NAMALWA (cell line): ENCODE measurements around the gene RPGRIP1.
"Not testable (repeated sequence)": the region's sequence is repeated elsewhere in the genome, so short reads cannot be mapped to it uniquely, and the experiment has no call there.

ENCODE experiments used
- DNase-seq: peaks from one replicate; pipeline ENCODE4 v3.0.0-alpha.2; 2015; ENCODE audit warnings: low spot score

The RPGRIP1 gene

GRCh38 chr14:21302013-21302835, 22.3 kb downstream of the RPGRIP1 start:
- DNase-seq, result no peak

DNA sequence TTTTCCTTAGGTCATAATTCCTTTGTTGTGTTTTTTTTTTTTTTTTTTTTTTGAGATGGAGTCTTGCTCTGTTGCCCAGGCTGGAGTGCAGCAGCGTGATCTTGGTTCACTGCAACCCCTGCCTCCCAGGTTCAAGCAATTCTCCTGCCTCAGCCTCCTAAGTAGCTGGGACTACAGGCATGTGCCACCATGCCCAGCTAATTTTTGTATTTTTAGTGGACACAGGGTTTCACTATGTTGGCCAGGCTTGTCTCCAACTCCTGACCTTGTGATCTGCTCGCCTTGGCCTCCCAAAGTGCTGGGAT, 22.9 kb downstream of the RPGRIP1 start:
- DNase-seq, result not testable (repeated sequence)

GRCh38 chr14:21307637-21308036, 27.8 kb downstream of the RPGRIP1 start:
- peak; percentile 46 for DNase-seq

GRCh38 chr14:21308132-21308478, 28.2 kb downstream of the RPGRIP1 start:
- DNase-seq, result no peak

GRCh38 chr14:21308479-21309237, 28.8 kb downstream of the RPGRIP1 start:
- DNase-seq, result peak; percentile 99

GRCh38 chr14:21309238-21309636, 29.4 kb downstream of the RPGRIP1 start:
- no peak for DNase-seq

GRCh38 chr14:21309956-21310355, 30.1 kb downstream of the RPGRIP1 start:
- DNase-seq, result no peak

- DNase-seq, result no peak
These were observed 31.7 kb downstream of the RPGRIP1 start for GRCh38 chr14:21311614-21312013.

DNA sequence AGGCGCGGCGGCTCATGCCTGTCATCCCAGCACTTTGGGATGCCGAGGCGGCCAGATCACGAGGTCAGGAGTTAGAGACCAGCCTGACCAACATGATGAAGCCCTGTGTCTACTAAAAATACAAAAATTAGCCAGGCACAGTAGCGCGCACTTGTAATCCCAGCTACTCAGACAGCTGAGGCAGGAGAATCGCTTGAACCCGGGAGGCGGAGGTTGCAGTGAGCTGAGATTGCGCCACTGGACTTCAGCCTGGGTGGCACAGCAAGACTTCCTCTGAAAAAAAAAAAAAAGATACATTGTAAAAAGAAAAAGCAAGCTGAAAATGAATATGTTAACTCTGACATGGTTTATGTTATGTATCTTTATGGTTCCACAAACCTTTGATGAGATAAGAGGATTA, 33.6 kb downstream of the RPGRIP1 start:
- DNase-seq, result no peak

- DNase-seq, result peak; percentile 43
These were observed 37.5 kb downstream of the RPGRIP1 start for GRCh38 chr14:21317398-21317797.

- no peak for DNase-seq
These were observed 41.0 kb downstream of the RPGRIP1 start for GRCh38 chr14:21320913-21321312.

GRCh38 chr14:21322716-21323115, 42.8 kb downstream of the RPGRIP1 start:
- no peak for DNase-seq

DNA sequence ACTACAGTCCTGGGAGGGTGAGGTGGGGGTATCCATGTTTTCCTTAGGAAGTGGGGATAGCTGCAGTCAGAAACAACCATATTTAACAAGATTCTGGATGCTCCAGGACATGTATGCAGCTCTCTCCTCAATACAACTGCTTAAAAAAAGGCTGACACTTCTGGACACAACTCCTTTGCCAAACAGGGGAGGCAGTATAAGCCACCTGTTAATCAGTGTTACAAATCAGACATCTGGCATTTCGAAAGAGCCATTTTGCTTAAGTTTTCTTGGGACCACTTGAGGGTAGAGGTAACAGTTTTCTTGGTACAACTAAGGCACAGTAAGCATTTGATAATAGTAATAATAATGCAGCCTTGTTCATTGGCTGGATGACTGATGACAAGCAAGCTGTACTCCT, 47.1 kb downstream of the RPGRIP1 start:
- no peak for DNase-seq
